Measurements from ENCODE around the gene PMM1. TPM values are rescaled to one million over a fixed set of nuclear protein-coding genes. Genes with fewer than 3 reads are reported as not detected.

The PMM1 gene
- polyA plus RNA-seq, 2 of the 4 experiments (the other 2 are of a cell fraction): 23.5 to 28.7 TPM

DNA sequence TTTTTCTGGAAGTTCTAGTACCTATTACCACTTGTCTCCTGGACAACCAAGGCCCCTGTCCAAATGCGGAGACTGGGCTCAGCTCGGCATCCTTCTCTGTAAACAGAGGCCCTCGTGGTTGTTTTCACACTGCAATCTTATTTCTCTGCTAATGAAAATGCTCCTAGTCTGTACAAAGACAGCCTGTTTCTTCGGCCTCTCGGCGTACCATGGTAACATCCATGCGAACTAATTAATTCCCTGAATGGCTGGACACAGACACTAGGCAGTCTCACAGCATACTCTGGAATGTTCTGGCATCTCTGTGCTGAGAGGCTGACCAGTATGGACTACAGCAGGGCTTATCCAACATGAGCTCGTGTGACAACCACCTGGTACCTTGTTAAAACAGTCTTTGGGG, 51.1 kb downstream of the PMM1 start:
- peaks cover 13% of the 10 kb centered on the region; the same call in 2 of the 3 replicates for H3K4me1 ChIP-seq
- 96% methylated on average over 7 of the region's 8 CpGs for WGBS (ENCODE audit: missing lambda C conversion rate)
- FAIRE-seq (no peak), ATAC-seq (no peak), DNase-seq (ENCODE audit: low read depth in 1 of 2, low spot score in 1 of 2) (no peak)
- no peaks in the 10 kb centered on the region for H3K9me3 ChIP-seq
- POLR2A ChIA-PET: interaction anchor here (0.7 kb wide), 1 partner anchor 58 kb away, joined by 6 read pairs; no protein-coding TSS in a partner anchor
- CTCF ChIA-PET: interaction anchor here (1.3 to 2.9 kb wide), 3 partner anchors 8 to 59 kb away, joined by 4 to 9 read pairs (median 7); no protein-coding TSS in a partner anchor
- TF ChIP-seq NFE2L2 (conservative IDR thresholded peaks at IDR 0.05; ENCODE audit: low read length) (no peak), ZSCAN20 (CRISPR knock-in tag; IDR thresholded peaks at IDR 0.05) (no peak), ZFP36 (IDR thresholded peaks at IDR 0.05; ENCODE audit: borderline replicate concordance, partially characterized antibody) (no peak), HOXB5 (CRISPR knock-in tag; IDR thresholded peaks at IDR 0.05) (no peak), JUN (IDR thresholded peaks at IDR 0.05) (no peak)
- TF ChIP-seq, protein P1, sequence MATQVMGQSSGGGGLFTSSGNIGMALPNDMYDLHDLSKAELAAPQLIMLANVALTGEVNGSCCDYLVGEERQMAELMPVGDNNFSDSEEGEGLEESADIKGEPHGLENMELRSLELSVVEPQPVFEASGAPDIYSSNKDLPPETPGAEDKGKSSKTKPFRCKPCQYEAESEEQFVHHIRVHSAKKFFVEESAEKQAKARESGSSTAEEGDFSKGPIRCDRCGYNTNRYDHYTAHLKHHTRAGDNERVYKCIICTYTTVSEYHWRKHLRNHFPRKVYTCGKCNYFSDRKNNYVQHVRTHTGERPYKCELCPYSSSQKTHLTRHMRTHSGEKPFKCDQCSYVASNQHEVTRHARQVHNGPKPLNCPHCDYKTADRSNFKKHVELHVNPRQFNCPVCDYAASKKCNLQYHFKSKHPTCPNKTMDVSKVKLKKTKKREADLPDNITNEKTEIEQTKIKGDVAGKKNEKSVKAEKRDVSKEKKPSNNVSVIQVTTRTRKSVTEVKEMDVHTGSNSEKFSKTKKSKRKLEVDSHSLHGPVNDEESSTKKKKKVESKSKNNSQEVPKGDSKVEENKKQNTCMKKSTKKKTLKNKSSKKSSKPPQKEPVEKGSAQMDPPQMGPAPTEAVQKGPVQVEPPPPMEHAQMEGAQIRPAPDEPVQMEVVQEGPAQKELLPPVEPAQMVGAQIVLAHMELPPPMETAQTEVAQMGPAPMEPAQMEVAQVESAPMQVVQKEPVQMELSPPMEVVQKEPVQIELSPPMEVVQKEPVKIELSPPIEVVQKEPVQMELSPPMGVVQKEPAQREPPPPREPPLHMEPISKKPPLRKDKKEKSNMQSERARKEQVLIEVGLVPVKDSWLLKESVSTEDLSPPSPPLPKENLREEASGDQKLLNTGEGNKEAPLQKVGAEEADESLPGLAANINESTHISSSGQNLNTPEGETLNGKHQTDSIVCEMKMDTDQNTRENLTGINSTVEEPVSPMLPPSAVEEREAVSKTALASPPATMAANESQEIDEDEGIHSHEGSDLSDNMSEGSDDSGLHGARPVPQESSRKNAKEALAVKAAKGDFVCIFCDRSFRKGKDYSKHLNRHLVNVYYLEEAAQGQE (IDR thresholded peaks at IDR 0.05): no peak
- TF ChIP-seq, protein P2, sequence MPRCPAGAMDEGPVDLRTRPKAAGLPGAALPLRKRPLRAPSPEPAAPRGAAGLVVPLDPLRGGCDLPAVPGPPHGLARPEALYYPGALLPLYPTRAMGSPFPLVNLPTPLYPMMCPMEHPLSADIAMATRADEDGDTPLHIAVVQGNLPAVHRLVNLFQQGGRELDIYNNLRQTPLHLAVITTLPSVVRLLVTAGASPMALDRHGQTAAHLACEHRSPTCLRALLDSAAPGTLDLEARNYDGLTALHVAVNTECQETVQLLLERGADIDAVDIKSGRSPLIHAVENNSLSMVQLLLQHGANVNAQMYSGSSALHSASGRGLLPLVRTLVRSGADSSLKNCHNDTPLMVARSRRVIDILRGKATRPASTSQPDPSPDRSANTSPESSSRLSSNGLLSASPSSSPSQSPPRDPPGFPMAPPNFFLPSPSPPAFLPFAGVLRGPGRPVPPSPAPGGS (IDR thresholded peaks at IDR 0.05): no peak
- TF ChIP-seq, protein P3, sequence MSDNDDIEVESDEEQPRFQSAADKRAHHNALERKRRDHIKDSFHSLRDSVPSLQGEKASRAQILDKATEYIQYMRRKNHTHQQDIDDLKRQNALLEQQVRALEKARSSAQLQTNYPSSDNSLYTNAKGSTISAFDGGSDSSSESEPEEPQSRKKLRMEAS (IDR thresholded peaks at IDR 0.05): no peak
- TF ChIP-seq, protein P4, sequence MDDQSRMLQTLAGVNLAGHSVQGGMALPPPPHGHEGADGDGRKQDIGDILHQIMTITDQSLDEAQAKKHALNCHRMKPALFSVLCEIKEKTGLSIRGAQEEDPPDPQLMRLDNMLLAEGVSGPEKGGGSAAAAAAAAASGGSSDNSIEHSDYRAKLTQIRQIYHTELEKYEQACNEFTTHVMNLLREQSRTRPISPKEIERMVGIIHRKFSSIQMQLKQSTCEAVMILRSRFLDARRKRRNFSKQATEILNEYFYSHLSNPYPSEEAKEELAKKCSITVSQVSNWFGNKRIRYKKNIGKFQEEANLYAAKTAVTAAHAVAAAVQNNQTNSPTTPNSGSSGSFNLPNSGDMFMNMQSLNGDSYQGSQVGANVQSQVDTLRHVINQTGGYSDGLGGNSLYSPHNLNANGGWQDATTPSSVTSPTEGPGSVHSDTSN (IDR thresholded peaks at IDR 0.05): no peak
- no peak overlapping the region for H3K4me3 ChIP-seq
- H3K4me2 ChIP-seq: no peak overlapping the region
- H3K27ac ChIP-seq: no peak overlapping the region

DNA sequence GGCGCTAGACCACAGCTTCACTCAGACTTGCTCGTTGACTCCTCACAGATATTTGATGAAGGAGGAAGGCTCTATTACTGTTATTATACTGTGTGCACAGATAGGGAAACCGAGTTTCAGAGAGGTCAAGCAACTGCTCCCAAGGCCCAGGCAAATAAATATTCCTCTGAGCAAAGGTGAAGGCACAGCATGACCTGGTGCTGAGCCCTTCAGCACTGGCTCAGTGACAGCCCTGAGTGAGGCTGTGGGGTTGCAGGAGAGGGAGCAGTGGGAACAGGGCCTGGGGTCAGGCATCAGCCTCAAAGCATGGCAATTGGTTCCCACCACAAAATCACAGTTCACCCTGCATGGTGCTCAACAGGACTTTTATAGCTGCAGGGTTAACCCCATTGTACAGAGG, 52.4 kb downstream of the PMM1 start:
- ChIA-PET CTCF (interaction anchor here (1.3 kb wide), 1 partner anchor 60 kb away, joined by 7 read pairs; no protein-coding TSS in a partner anchor), POLR2A (interaction anchor here (0.7 kb wide), 1 partner anchor 91 kb away, joined by 4 read pairs; the partner anchor contains the start of gene TOB2)
- Histone ChIP-seq H3K4me2 (no peak overlapping the region), H3K9me3 (no peaks in the 10 kb centered on the region), H3K4me3 (no peak overlapping the region), H3K27ac (no peak overlapping the region), H3K4me1 (peaks cover 3% of the 10 kb centered on the region; the same call in 1 of the 3 replicates)
- no peak for DNase-seq (ENCODE audit: low read depth in 1 of 2, low spot score in 1 of 2)
- no peak for ATAC-seq
- FAIRE-seq: no peak
- WGBS (ENCODE audit: missing lambda C conversion rate): 81% methylated on average over 3 of the region's 3 CpGs
- no peak for TF ChIP-seq FOXS1 (CRISPR knock-in tag; IDR thresholded peaks at IDR 0.05)
- TF ChIP-seq, protein P1 (IDR thresholded peaks at IDR 0.05): no peak
- TF ChIP-seq GATA3 (IDR thresholded peaks at IDR 0.05; ENCODE audit: borderline replicate concordance): no peak
- TF ChIP-seq FOSB (CRISPR knock-in tag; IDR thresholded peaks at IDR 0.05): no peak
- TF ChIP-seq, protein P5, sequence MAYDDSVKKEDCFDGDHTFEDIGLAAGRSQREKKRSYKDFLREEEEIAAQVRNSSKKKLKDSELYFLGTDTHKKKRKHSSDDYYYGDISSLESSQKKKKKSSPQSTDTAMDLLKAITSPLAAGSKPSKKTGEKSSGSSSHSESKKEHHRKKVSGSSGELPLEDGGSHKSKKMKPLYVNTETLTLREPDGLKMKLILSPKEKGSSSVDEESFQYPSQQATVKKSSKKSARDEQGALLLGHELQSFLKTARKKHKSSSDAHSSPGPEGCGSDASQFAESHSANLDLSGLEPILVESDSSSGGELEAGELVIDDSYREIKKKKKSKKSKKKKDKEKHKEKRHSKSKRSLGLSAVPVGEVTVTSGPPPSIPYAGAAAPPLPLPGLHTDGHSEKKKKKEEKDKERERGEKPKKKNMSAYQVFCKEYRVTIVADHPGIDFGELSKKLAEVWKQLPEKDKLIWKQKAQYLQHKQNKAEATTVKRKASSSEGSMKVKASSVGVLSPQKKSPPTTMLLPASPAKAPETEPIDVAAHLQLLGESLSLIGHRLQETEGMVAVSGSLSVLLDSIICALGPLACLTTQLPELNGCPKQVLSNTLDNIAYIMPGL (CRISPR knock-in tag; IDR thresholded peaks at IDR 0.05; ENCODE audit: borderline replicate concordance): no peak
- TF ChIP-seq E2F6 (IDR thresholded peaks at IDR 0.05; ENCODE audit: borderline replicate concordance, low read depth): no peak
- no peak for TF ChIP-seq NFE2L2 (conservative IDR thresholded peaks at IDR 0.05; ENCODE audit: low read length)
- TF ChIP-seq, protein P3 (IDR thresholded peaks at IDR 0.05): no peak
